Endothelial cell of umbilical vein (primary cell): ENCODE data around the gene CCDC188. TPM values are rescaled to one million over a fixed set of nuclear protein-coding genes. Genes with fewer than 3 reads are reported as not detected.

Experiments
- BruUV-seq: library from RNA; stranded (reverse); fragments of 400-500 nt; replicated peaks from 2 replicates; lab custom pipeline; 2021; lab: Mats Ljungman, UMichigan
- CTCF ChIA-PET: fragments of 300-600, 350-600 bp; sonication (Branson Sonifier 250); formaldehyde crosslinking; loops from one replicate; lab custom pipeline; 2021; ENCODE audit warnings: antibody characterized with exemption, inconsistent platforms; lab: Charles Lee
- POLR2A ChIA-PET: fragments of 300-600, 350-600 bp; sonication (Branson Sonifier 250); formaldehyde crosslinking; loops from one replicate; lab custom pipeline; 2021; ENCODE audit warnings: antibody characterized with exemption, inconsistent platforms; lab: Charles Lee
- DNase-seq: peaks from one replicate; pipeline ENCODE4 v3.0.0-alpha.2; 2011; ENCODE audit warnings: low read depth, low spot score
- FAIRE-seq: peaks from 2 replicates; lab custom pipeline; 2011; peaks lifted over from hg19 to GRCh38; lab: Jason Lieb, UNC
- H2AFZ ChIP-seq: 2 replicates; pipeline ENCODE4 v1.6.0; 2012; ENCODE audit warnings: low read depth, low read length, control low read depth, inconsistent platforms
- H3K27ac ChIP-seq: 2 replicates; pipeline ENCODE4 v1.5.1; 2011; ENCODE audit warnings: low read depth, mild to moderate bottlenecking, control low read depth, low read length, moderate library complexity; ENCODE audit not compliant: insufficient read depth
- H3K27me3 ChIP-seq, 2 experiments: 2 replicates each; pipeline versions ENCODE4 v1.6.0 to v1.6.1; 2011; ENCODE audit warnings: low read length in 2 of 2, mixed read lengths in 1 of 2; ENCODE audit not compliant: control insufficient read depth in 2 of 2, insufficient read depth in 2 of 2
- H3K36me3 ChIP-seq, 2 experiments: 2 replicates in 1 of 2; 3 replicates in 1 of 2; pipeline ENCODE4 v1.5.1; 2011; ENCODE audit warnings: low read length in 2 of 2, mild to moderate bottlenecking in 1 of 2, moderate library complexity in 1 of 2; ENCODE audit not compliant: control insufficient read depth in 2 of 2, insufficient read depth in 2 of 2; ENCODE audit errors: extremely low read depth in 1 of 2
- H3K4me1 ChIP-seq: 3 replicates; pipeline ENCODE4 v1.5.1; 2011; ENCODE audit warnings: mild to moderate bottlenecking, low read length; ENCODE audit not compliant: control insufficient read depth, insufficient read depth; ENCODE audit errors: extremely low read depth
- H3K4me2 ChIP-seq: 2 replicates; pipeline ENCODE4 v1.6.1; 2011; ENCODE audit warnings: low read length, control low read depth, mixed read lengths; ENCODE audit not compliant: insufficient read depth
- H3K4me3 ChIP-seq, 3 experiments: fragments of 200-600 bp in 1 of 3; sonication (generic), shearing (Covaris generic) in 1 of 3; replicated peaks in 1 of 3; 2 replicates each; pipeline ENCODE4 v1.5.1; 2011 to 2016; ENCODE audit warnings: control low read depth in 3 of 3, low read length in 3 of 3, mild to moderate bottlenecking in 2 of 3, inconsistent platforms in 1 of 3, low read depth in 1 of 3, moderate library complexity in 1 of 3; ENCODE audit not compliant: insufficient read depth in 1 of 3
- H3K79me2 ChIP-seq: 2 replicates; pipeline ENCODE4 v1.6.0; 2012; ENCODE audit warnings: low read length, inconsistent platforms; ENCODE audit not compliant: control insufficient read depth, insufficient read depth
- H3K9ac ChIP-seq: replicated peaks from 2 replicates; pipeline ENCODE3; 2011; ENCODE audit warnings: low read length, control low read depth; ENCODE audit not compliant: insufficient read depth; ENCODE audit errors: extremely low read depth
- H3K9me1 ChIP-seq: replicated peaks from 3 replicates; pipeline ENCODE4 v1.6.0; 2011; ENCODE audit warnings: mild to moderate bottlenecking, low read length; ENCODE audit not compliant: control insufficient read depth, insufficient read depth; ENCODE audit errors: extremely low read depth
- H3K9me3 ChIP-seq: replicated peaks from 2 replicates; pipeline ENCODE4 v1.5.1; 2012; ENCODE audit warnings: low read length, inconsistent platforms; ENCODE audit not compliant: control insufficient read depth, insufficient read depth
- H4K20me1 ChIP-seq: replicated peaks from 2 replicates; pipeline ENCODE3; 2011; ENCODE audit warnings: mild to moderate bottlenecking, low read length; ENCODE audit not compliant: control insufficient read depth, insufficient read depth; ENCODE audit errors: extremely low read depth
- EZH2 ChIP-seq: IDR thresholded peaks from 2 replicates; pipeline ENCODE4 v1.6.1; 2012; ENCODE audit warnings: borderline replicate concordance, low read depth, mild to moderate bottlenecking, moderate library complexity, low read length, inconsistent platforms; ENCODE audit not compliant: severe bottlenecking
- FOS ChIP-seq: IDR thresholded peaks from 2 replicates; pipeline ENCODE4 v1.6.1; 2011; ENCODE audit warnings: mild to moderate bottlenecking, low read length, moderate library complexity, borderline replicate concordance; ENCODE audit not compliant: insufficient read depth
- GATA2 ChIP-seq: IDR thresholded peaks from 2 replicates; pipeline ENCODE4 v1.7.0; 2011; ENCODE audit warnings: low read depth, mild to moderate bottlenecking, moderate library complexity, mixed read lengths, low read length; ENCODE audit not compliant: insufficient read length, insufficient read depth
- JUN ChIP-seq: IDR thresholded peaks from 2 replicates; pipeline ENCODE4 v1.6.1; 2011; ENCODE audit warnings: borderline replicate concordance, low read depth; ENCODE audit not compliant: insufficient read length, insufficient read depth
- MYC ChIP-seq: IDR thresholded peaks from one replicate; pipeline ENCODE4 v1.6.1; 2011; ENCODE audit warnings: mild to moderate bottlenecking, low read depth, low read length
- POLR2A ChIP-seq: IDR thresholded peaks from 2 replicates; pipeline ENCODE4 v1.6.1; 2012; ENCODE audit warnings: low read depth, mild to moderate bottlenecking, control low read depth, low read length
- POLR2AphosphoS5 ChIP-seq: IDR thresholded peaks from 2 replicates; pipeline ENCODE4 v1.6.1; 2012; ENCODE audit warnings: low read depth, mild to moderate bottlenecking, control low read depth, low read length, moderate library complexity; ENCODE audit not compliant: insufficient read depth
- dilution Hi-C: fragments of 300-500 bp; cut with MboI; formaldehyde crosslinking; loops from one replicate; pipeline ENCODE4 v1.15.0; 2019; ENCODE audit warnings: low sequenced_read_pairs; ENCODE audit not compliant: extremely low pct_ligation_motif_present
- intact Hi-C: fragments of 100-400 bp; cut with micrococcal nuclease; formaldehyde crosslinking; loops from one replicate; pipeline ENCODE4 v1.10.0; 2022
- polyA plus RNA-seq, 4 experiments: library from polyadenylated mRNA; depleted of rRNA in 3 of 4; stranded (reverse) in 3 of 4; unstranded in 1 of 4; fragments of >200 nt; gene quantifications; 2 replicates each; pipeline versions ENCODE4 v1.2.1 to v1.2.3, GENCODE V29; 2011 to 2012; ENCODE audit warnings: missing spikeins in 1 of 4
- total RNA-seq: library from RNA; stranded (reverse); gene quantifications from 2 replicates; pipeline ENCODE4 v1.2.3, GENCODE V29; 2021
- TF ChIP-seq, protein P1 (sequence below), 2 donors: IDR thresholded peaks; 1 replicate in 1 of 2; 2 replicates in 1 of 2; pipeline ENCODE4 v1.5.1; 2011; ENCODE audit warnings: low read length in 2 of 2, mild to moderate bottlenecking in 2 of 2, moderate library complexity in 2 of 2, control low read depth in 1 of 2, inconsistent platforms in 1 of 2, low read depth in 1 of 2; ENCODE audit not compliant: insufficient read depth in 1 of 2; ENCODE audit errors: extremely low read depth in 1 of 2
- TF ChIP-seq, protein P2 (sequence below): IDR thresholded peaks from 2 replicates; pipeline ENCODE4 v1.6.1; 2011; ENCODE audit not compliant: insufficient read depth, insufficient read length

The CCDC188 gene
- total and polyA plus RNA-seq, 2 donors (not counting 3 experiments of a cell fraction or from before 2014, with no cell fraction given), result 9.4 to 9.8 TPM

DNA sequence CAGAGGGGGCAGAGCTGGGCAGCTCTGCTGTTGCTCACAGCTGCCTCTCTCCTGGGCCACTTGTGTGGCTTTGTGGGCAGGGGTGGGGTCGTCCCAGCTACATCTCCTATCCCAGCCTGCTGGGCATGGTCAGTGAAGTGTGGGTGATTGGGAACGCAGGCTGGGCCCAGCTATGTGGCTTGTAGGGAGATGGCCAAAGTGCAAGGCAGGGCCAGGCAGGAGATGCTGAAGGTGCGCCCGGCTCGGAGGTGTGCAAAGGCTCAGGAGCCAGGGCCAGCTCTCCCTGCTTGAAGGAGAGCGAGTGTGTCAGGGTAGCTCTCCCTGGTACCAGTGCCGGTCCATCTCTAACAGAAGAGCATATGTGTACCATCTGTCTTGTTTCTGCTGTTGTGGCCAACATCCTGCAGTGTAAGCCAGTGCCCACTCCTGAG, 43.4 kb downstream of the CCDC188 start:
- Histone ChIP-seq H3K9me3 (no peaks in the 10 kb centered on the region), H3K27me3 (no peaks in the 10 kb centered on the region), H3K27ac (no peak overlapping the region), H3K4me2 (no peak overlapping the region), H3K79me2 (peaks cover 15% of the 10 kb centered on the region), H3K9me1 (no peaks in the 10 kb centered on the region), H2AFZ (no peak overlapping the region), H4K20me1 (no peaks in the 10 kb centered on the region), H3K4me1 (no peaks in the 10 kb centered on the region), H3K9ac (no peak overlapping the region), H3K36me3 (peaks cover 18 to 67% of the 10 kb centered on the region in 2 experiments), H3K4me3 (no peak overlapping the region)
- CTCF ChIA-PET, result interaction anchor here (1.5 kb wide), 1 partner anchor 384 kb away, joined by 3 read pairs; the partner anchor contains the start of gene GP1BB
- FAIRE-seq (no peak), DNase-seq (no peak)
- POLR2A ChIA-PET, result no interaction called here
- intact Hi-C loops (no loop called here), dilution Hi-C loops (no loop called here)
- no TSS peak for BruUV-seq
- TF ChIP-seq GATA2 (no peak), POLR2AphosphoS5 (no peak), FOS (no peak), JUN (no peak), EZH2 (no peak), POLR2A (no peak), MYC (no peak)
- TF ChIP-seq, protein P1, sequence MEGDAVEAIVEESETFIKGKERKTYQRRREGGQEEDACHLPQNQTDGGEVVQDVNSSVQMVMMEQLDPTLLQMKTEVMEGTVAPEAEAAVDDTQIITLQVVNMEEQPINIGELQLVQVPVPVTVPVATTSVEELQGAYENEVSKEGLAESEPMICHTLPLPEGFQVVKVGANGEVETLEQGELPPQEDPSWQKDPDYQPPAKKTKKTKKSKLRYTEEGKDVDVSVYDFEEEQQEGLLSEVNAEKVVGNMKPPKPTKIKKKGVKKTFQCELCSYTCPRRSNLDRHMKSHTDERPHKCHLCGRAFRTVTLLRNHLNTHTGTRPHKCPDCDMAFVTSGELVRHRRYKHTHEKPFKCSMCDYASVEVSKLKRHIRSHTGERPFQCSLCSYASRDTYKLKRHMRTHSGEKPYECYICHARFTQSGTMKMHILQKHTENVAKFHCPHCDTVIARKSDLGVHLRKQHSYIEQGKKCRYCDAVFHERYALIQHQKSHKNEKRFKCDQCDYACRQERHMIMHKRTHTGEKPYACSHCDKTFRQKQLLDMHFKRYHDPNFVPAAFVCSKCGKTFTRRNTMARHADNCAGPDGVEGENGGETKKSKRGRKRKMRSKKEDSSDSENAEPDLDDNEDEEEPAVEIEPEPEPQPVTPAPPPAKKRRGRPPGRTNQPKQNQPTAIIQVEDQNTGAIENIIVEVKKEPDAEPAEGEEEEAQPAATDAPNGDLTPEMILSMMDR (IDR thresholded peaks at IDR 0.05; ENCODE audit: extremely low read depth in 1 of 2, insufficient read depth in 1 of 2, low read depth in 1 of 2, low read length in 2 of 2), result no peak
- TF ChIP-seq, protein P2, sequence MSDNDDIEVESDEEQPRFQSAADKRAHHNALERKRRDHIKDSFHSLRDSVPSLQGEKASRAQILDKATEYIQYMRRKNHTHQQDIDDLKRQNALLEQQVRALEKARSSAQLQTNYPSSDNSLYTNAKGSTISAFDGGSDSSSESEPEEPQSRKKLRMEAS, result no peak
